Measurements from ENCODE around the gene BRINP2.

- TF ChIP-seq EZH2 (IDR thresholded peaks at IDR 0.05; ENCODE audit: borderline replicate concordance, low read length) (no peak), CTCF (IDR thresholded peaks at IDR 0.05; ENCODE audit: low read length) (no peak)
These were observed 139.6 kb downstream of the BRINP2 start for GRCh38 chr1:177310326-177310725.
